Measurements from ENCODE around the gene FITM1.

DNA sequence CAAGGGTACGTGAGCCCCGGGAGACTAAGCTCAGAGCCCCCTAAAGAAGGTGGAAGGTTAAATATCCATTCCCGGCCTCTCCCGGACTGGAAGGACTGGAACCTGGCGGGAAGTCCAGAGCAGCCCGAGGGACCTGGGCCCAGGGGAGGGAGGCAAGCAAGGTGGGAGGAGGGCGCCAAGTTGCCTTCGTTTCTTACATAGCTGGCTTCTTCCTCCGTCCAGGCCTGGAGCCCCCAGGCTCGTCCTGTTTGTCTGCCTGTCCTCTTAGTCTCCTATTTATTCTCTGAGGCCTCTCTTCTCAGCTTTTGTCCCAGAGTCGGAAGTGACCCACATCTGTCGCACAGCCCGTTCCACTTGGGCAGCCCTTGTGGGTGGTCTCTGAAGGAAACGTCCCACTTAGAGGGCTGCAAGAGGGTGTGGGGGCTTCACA is 35.6 kb upstream of the FITM1 start:
- TF ChIP-seq SIN3A (IDR thresholded peaks at IDR 0.05; ENCODE audit: borderline replicate concordance, insufficient read depth, low read depth, low read length) (no peak), POLR2AphosphoS5 (IDR thresholded peaks at IDR 0.05; ENCODE audit: low read depth, low read length) (no peak)
- TF ChIP-seq, protein P1, sequence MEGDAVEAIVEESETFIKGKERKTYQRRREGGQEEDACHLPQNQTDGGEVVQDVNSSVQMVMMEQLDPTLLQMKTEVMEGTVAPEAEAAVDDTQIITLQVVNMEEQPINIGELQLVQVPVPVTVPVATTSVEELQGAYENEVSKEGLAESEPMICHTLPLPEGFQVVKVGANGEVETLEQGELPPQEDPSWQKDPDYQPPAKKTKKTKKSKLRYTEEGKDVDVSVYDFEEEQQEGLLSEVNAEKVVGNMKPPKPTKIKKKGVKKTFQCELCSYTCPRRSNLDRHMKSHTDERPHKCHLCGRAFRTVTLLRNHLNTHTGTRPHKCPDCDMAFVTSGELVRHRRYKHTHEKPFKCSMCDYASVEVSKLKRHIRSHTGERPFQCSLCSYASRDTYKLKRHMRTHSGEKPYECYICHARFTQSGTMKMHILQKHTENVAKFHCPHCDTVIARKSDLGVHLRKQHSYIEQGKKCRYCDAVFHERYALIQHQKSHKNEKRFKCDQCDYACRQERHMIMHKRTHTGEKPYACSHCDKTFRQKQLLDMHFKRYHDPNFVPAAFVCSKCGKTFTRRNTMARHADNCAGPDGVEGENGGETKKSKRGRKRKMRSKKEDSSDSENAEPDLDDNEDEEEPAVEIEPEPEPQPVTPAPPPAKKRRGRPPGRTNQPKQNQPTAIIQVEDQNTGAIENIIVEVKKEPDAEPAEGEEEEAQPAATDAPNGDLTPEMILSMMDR (IDR thresholded peaks at IDR 0.05), result no peak
- TF ChIP-seq, protein P2, sequence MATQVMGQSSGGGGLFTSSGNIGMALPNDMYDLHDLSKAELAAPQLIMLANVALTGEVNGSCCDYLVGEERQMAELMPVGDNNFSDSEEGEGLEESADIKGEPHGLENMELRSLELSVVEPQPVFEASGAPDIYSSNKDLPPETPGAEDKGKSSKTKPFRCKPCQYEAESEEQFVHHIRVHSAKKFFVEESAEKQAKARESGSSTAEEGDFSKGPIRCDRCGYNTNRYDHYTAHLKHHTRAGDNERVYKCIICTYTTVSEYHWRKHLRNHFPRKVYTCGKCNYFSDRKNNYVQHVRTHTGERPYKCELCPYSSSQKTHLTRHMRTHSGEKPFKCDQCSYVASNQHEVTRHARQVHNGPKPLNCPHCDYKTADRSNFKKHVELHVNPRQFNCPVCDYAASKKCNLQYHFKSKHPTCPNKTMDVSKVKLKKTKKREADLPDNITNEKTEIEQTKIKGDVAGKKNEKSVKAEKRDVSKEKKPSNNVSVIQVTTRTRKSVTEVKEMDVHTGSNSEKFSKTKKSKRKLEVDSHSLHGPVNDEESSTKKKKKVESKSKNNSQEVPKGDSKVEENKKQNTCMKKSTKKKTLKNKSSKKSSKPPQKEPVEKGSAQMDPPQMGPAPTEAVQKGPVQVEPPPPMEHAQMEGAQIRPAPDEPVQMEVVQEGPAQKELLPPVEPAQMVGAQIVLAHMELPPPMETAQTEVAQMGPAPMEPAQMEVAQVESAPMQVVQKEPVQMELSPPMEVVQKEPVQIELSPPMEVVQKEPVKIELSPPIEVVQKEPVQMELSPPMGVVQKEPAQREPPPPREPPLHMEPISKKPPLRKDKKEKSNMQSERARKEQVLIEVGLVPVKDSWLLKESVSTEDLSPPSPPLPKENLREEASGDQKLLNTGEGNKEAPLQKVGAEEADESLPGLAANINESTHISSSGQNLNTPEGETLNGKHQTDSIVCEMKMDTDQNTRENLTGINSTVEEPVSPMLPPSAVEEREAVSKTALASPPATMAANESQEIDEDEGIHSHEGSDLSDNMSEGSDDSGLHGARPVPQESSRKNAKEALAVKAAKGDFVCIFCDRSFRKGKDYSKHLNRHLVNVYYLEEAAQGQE (IDR thresholded peaks at IDR 0.05; ENCODE audit: insufficient read depth in 1 of 2, low read depth in 2 of 2, low read length in 1 of 2), result no peak

All from Panc1 (cell line).